GM21825 (cell line): ENCODE data around the gene NUP50.

Experiments
- ATAC-seq: cut with Tn5 transposase; IDR thresholded peaks from one replicate; pipeline ENCODE4 v1.9.1; 2021; ENCODE audit warnings: mild to moderate bottlenecking, moderate library complexity; ENCODE audit not compliant: unreplicated experiment

The NUP50 gene

DNA sequence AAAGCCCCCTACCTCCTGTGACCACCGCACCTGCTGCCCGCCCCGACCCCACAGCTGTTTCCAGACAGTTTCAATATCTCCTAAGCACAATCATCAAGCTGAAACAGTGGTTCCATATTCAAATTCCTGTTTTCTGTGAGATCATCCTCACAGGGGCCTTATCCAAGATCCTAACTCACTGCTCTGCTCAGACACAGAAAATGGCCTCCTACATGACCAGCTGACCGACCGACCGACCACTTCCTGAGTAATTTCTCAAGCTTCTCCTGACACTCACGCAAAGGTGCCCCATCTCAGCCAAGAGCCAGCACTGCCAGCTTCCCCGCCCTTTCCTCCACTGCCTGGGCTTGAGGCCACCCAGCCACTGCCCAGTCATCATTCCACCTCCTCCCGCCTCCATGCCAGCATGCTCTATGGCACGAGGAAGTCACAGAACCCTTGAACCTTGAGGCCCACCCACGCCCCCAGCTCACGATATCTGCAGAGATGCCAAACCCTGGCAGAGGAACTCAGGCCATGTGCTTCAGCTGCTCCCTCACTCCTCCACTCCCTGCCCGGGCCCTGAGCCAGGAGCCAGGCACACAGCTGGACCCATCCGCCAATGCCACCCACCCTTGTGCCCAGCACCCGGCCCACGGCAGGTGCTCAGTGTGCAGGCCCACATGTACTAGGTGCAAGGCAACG is 62.9 kb downstream of the NUP50 start:
- ATAC-seq = no peak

DNA sequence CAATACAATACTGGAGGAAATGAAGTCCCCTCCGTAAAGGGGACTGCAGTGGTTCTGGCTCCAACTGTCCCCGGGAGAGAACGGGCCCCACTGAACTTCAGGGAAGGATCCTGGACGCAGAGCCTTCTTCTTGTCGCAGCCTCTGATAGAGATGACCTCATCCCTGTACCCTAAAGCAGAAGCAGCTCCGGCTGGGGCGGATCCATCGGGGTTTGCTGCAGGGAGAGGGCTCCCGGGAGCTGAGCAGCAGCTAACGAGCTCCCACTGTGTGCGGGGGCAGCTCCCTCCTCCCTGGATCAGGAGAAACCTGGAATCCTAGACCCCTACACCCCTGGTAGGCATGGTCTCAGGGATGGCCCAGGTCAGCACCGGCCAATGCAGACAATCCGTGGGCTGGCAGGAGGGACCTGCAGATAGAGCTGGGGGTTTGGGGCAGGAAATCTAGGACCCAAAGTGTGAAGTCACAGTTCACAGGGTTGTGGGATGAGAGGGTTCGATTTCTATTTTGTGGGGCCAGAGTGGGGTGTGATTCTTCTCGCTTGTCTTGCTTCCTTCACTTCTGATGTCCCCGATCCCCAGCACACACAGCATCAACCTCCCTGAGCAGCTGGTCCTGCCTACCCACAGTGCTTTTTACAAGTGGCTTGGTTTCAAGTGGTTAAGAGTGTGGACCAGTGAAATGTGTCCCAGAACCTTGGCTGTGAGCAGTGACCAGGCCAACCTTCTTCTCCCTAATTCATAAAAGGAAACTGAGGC is 64.1 kb downstream of the NUP50 start:
- ATAC-seq = no peak

DNA sequence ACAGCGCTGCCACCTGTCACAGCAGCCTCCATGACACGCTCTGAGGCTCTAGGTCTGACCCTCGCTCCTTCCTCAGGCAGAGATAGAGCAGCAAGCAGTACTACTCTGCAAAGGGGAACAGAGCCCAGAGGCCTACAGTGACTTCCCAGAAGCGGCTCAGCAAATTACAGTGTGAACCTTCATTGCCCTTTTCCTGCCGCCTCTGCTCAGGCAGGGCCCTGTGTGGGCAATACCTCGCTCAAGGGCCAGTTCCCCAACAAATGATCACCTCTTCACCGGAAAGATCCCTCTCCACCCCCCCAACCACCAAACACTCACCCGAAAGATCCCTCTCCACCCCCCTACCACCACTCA is 64.7 kb downstream of the NUP50 start:
- no peak for ATAC-seq

DNA sequence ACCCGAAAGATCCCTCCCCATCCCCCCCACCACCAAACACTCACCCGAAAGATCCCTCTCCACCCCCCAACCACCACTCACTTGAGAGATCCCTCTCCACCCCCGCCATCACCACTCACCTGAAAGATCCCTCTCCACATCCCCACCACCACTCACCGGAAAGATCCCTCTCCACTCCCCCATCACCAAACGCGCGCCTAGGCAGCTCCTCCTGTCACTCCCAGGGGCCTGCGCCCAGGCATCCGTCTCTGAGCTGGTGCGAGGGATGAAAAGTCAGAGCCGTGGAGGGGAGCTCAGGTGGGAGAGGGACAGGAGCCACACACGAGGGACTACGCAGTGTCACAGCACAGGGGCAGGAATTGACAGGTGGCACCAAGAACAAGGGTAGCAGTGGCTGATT is 65.5 kb downstream of the NUP50 start:
- no peak for ATAC-seq

DNA sequence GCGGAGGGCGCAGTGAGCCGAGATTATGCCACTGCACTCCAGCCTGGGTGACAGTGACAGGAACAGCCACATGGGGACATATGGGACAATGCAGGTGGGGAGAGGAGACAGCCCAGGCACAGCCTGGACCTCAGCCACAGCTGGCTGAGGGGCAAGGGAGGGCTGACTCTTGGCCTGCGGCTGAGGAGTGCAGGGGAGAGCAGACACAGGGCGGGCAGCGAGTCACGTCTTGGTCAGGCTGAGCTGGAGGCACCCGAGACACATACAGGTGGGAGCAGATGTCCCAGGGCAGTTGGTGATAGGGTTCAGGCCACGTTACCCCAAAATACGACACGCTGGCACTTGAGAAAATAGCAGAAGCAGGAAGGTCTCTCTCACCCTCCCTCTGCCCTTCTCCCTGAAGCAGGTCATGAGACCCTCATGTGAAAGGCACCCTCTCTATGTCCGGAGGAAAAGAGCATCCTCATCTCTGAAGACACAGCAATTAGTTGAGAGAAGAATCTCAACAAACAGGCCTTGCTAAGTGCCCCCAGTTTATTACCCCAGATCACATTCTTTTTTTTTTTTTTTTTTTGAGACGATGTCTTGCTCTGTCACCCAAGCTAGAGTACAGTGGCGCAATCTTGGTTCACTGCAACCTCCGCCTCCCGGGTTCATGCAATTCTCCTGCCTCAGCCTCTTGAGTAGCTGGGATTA is 66.4 kb downstream of the NUP50 start:
- no peak for ATAC-seq

DNA sequence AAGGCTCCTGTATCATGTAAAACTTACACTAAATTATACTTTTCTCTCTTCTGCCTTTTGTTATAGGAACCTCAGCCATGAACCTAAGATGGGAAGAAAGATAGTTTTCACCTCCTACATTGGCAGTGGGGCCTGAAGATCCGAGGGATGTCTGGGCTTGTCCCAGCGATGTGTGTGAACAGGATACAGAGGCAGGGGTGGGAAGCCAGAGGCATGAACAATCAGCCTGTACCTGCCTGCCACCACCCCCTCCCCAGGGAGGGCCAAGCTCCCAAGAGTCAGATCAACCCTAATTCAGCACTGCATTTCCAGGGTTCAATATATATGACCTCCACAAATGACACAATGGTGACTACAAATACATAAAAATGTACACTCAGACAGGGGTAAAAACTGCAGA is 67.6 kb downstream of the NUP50 start:
- ATAC-seq = no peak

DNA sequence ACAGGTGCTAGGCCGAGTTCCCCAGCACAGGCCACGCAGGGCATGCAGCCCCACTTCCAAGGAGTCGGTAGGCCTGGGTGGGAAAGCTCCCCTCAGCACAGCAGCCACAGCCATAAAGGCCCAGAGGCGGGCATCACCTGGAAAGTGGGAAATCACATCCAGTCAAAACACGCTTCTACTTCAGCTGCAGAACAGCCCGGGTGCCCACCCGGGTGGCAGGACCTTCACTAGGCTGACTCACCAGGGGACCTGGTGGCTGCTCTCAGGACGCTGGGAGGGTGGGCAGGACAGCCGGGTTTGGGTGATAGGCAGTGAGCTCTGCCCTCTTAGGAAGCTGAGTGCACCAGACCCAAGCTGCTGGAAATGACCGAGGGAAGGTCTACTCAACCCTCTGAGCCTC is 69.7 kb downstream of the NUP50 start:
- ATAC-seq = no peak

DNA sequence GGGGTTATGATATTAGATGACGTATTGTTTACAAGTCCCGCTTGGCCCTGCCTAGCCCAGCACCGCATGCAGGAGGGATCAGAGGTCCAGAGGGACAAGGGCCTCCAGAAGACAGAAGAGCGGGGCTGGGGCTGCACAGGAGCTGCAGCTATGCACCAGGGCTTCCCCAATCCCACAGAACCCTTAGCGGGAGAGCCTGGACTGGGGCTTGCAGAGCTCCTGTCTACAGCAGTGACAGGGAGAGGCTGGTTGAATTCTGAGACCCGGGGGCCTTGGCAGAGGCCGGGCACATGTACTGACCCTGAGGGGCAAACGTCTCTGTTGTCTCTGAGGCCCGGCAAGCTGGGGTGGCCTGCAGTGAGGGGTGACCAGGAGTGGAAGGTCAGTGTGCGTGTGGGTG is 70.1 kb downstream of the NUP50 start:
- ATAC-seq = no peak

DNA sequence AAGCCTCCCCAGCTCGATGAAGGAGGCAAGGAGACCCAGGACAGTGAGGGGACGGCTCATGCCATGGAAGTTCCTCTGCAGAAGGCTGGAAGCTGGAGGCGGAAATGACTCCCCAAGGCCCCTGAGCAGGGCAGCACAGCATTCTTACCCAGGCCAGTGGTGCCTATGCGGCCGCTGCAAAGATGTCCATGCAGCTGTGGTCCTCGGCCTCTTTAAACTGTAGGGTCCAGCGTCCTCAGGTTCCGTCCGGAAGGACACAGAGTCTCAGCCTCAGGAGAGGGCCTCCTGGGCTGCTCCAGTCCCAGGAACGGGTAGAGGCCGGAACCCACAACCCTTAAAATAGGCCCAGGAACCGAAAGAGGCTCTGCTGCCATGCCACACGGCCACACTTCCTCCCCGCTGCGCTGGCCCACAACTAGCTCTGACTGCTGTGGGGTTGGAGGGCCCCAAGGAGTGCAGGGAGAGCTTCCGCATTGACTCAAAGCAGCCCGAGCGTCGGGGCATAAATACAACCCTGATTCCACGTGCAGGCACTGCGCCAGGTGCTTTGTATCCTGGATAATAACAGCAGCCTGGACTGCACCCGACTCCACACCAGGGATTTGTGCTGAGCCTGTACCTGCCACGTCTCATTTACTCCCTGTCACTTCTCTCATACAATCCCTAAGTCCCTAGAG is 71.5 kb downstream of the NUP50 start:
- peak; percentile 68 for ATAC-seq

DNA sequence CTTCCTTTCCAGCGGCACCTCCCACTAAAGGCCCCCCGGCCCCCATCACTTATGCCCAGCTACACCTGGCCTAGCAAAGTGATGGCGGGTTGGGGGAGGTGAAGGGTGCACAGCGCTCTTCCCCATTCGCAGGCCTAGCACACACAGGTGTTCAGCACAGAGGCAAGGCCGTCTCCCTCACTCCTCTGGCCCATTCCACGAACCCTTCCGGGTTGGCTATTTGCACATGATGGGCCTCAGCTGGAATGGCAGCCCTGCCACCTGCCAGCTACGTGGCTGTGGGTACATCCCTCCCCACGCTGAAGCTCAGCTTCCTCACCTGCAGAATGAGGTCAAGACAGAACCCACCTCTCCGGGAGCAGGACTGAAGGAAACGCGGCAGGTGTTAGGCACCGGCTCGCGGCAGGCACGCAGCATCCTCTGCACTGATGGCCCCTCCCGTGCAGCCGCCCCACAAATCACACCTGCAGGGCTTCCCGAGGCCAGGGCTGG is 72.2 kb downstream of the NUP50 start:
- no peak for ATAC-seq

DNA sequence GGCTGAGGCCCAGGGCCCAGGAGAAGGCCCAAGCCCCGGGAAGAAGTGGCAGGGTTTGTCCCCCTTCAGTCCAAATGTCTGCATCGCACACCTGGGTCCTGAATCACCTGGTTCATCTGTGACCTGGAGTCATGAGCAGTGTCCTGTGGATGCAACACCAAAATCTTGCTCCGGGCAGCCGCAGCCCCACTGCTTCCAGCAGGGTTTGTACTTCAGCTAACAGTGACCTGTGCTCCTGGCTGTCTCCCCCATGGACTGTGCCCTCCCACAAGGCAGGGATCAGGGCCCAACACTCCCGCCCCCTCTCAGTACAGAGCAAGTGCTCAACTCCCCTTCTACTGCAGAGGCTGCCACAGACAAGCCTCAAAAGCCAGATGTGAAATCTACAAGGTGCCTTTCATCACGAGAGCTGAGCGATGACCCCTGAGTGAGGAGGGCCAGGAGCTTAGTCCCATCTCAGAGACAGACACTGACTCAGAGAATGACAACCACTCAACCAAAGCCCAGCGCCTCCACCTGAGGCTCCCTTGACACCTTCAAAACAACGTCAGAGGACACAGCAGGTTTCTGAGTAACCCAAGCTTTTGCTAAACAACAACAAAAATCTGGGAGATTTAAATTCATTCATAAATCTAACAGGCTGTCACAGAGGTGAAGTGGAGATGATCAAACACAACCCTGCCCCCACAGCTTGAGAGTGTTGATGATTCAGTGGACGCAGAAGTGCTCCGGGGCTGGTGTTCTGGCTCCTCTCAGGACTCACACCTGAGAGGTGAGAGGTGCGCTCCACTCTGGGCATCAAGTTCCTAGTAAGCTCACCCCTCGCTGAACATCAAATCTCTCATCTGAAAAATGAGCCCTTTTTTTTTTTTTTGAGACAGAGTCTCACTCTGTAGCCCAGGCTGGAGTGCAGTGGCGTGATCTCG is 73.6 kb downstream of the NUP50 start:
- no peak for ATAC-seq
